Colonic mucosa (tissue), 4 donors: ENCODE data around the gene CACNA2D2. TPM values are rescaled to one million over a fixed set of nuclear protein-coding genes. Genes with fewer than 3 reads are reported as not detected.

Source experiments
- DNase-seq: peaks from one replicate; pipeline ENCODE4 v3.0.0-alpha.2; 2020
- H3K27ac ChIP-seq: fragments of 200-600 bp; one replicate; pipeline ENCODE4 v1.8.0; 2021
- H3K27me3 ChIP-seq: fragments of 200-600 bp; one replicate; pipeline ENCODE4 v1.8.0; 2021
- H3K36me3 ChIP-seq: fragments of 200-600 bp; one replicate; pipeline ENCODE4 v1.8.0; 2021
- H3K4me1 ChIP-seq: fragments of 200-600 bp; one replicate; pipeline ENCODE4 v1.8.0; 2021; ENCODE audit warnings: mild to moderate bottlenecking
- H3K4me3 ChIP-seq: fragments of 200-600 bp; one replicate; pipeline ENCODE4 v1.8.0; 2021
- H3K9ac ChIP-seq, 2 donors: one replicate each; pipeline ENCODE4 v1.7.0; 2013; ENCODE audit warnings: control low read depth in 2 of 2, low read depth in 2 of 2, low read length in 2 of 2
- H3K9me3 ChIP-seq: fragments of 200-600 bp; one replicate; pipeline ENCODE4 v1.8.0; 2021
- CTCF ChIP-seq: fragments of 200-600 bp; IDR thresholded peaks from one replicate; pipeline ENCODE4 v1.8.0; 2022; ENCODE audit warnings: antibody characterized with exemption, mild to moderate bottlenecking
- intact Hi-C: fragments of 100-400 bp; cut with DNase I; formaldehyde crosslinking; loops from one replicate; pipeline ENCODE4 v1.14.1; 2022
- total RNA-seq, 2 donors: library from RNA; stranded (reverse); fragmentation: NEBNext Ultra II Directional in 1 of 2; extraction: Animal tissue kit (Norgen Biotek cat#: 25700) in 1 of 2; gene quantifications; one replicate each; pipeline ENCODE4 v1.2.1, GENCODE V29; 2021
- donor health status: healthy.
- donor health status: DM: no; HTN: no; CAD: no.
- donor health status: DM: no; HTN: no; CAD: no.

Gene CACNA2D2
- total RNA-seq, 2 donors from 2014 or later, result 2.4 to 3.3 TPM

GRCh38 chr3:50416736-50417636 lies 86.4 kb downstream of the CACNA2D2 start:
- no peak overlapping the region for H3K27ac ChIP-seq
- no peaks in the 10 kb centered on the region for H3K27me3 ChIP-seq
- H3K9me3 ChIP-seq, result no peaks in the 10 kb centered on the region
- no peaks in the 10 kb centered on the region for H3K4me1 ChIP-seq
- intact Hi-C loops, result no loop called here
- H3K4me3 ChIP-seq, result no peak overlapping the region
- no peak for DNase-seq
- TF ChIP-seq CTCF, result no peak
- H3K9ac ChIP-seq, result no peak overlapping the region
- H3K36me3 ChIP-seq, result no peaks in the 10 kb centered on the region

GRCh38 chr3:50415816-50416215 lies 87.6 kb downstream of the CACNA2D2 start:
- Histone ChIP-seq H3K9ac (no peak overlapping the region), H3K9me3 (no peaks in the 10 kb centered on the region), H3K27me3 (no peaks in the 10 kb centered on the region), H3K4me3 (no peak overlapping the region), H3K27ac (no peak overlapping the region), H3K4me1 (no peaks in the 10 kb centered on the region), H3K36me3 (no peaks in the 10 kb centered on the region)
- intact Hi-C loops, result no loop called here
- no peak for DNase-seq
- TF ChIP-seq CTCF, result no peak

- no peak for TF ChIP-seq CTCF
Measured at GRCh38 chr3:50415061-50415460, 88.4 kb downstream of the CACNA2D2 start.

GRCh38 chr3:50414616-50415015 lies 88.8 kb downstream of the CACNA2D2 start:
- H3K27ac ChIP-seq, result no peak overlapping the region
- no peaks in the 10 kb centered on the region for H3K27me3 ChIP-seq
- no peaks in the 10 kb centered on the region for H3K4me1 ChIP-seq
- H3K9me3 ChIP-seq, result no peaks in the 10 kb centered on the region
- DNase-seq, result no peak
- no peak for TF ChIP-seq CTCF
- H3K4me3 ChIP-seq, result no peak overlapping the region
- no peak overlapping the region for H3K9ac ChIP-seq
- intact Hi-C loops, result no loop called here
- H3K36me3 ChIP-seq, result no peaks in the 10 kb centered on the region

More at GRCh38 chr3:50415061-50415460, 88.4 kb downstream of the CACNA2D2 start:
- H3K9me3 ChIP-seq, result no peaks in the 10 kb centered on the region
- no peak for DNase-seq
- no peak overlapping the region for H3K4me3 ChIP-seq
- H3K27ac ChIP-seq, result no peak overlapping the region
- H3K27me3 ChIP-seq, result no peaks in the 10 kb centered on the region
- intact Hi-C loops, result no loop called here
- H3K4me1 ChIP-seq, result no peaks in the 10 kb centered on the region
- no peaks in the 10 kb centered on the region for H3K36me3 ChIP-seq
- H3K9ac ChIP-seq, result no peak overlapping the region

GRCh38 chr3:50412231-50412754 lies 91.1 kb downstream of the CACNA2D2 start:
- Histone ChIP-seq H3K27ac (no peak overlapping the region), H3K4me1 (no peaks in the 10 kb centered on the region), H3K4me3 (no peak overlapping the region), H3K9me3 (no peaks in the 10 kb centered on the region), H3K36me3 (no peaks in the 10 kb centered on the region), H3K9ac (no peak overlapping the region), H3K27me3 (no peaks in the 10 kb centered on the region)
- intact Hi-C loops, result no loop called here
- no peak for DNase-seq
- TF ChIP-seq CTCF, result no peak
